Ishikawa (cell line): Measurements from ENCODE around the gene AGA.

Experiments used
- CEBPB ChIP-seq: IDR thresholded peaks from 2 replicates; pipeline ENCODE4 v1.6.1; 2012
- CREB1 ChIP-seq: IDR thresholded peaks from 2 replicates; pipeline ENCODE4 v1.6.1; 2012; ENCODE audit warnings: low read depth
- EGR1 ChIP-seq: IDR thresholded peaks from 2 replicates; pipeline ENCODE4 v1.6.1; 2012
- EP300 ChIP-seq: IDR thresholded peaks from 2 replicates; pipeline ENCODE4 v1.6.1; 2012; ENCODE audit warnings: borderline replicate concordance
- FOXM1 ChIP-seq: IDR thresholded peaks from 2 replicates; pipeline ENCODE4 v1.6.1; 2012; ENCODE audit warnings: low read depth, borderline replicate concordance
- NFIC ChIP-seq: IDR thresholded peaks from 2 replicates; pipeline ENCODE4 v1.6.1; 2012
- RAD21 ChIP-seq: IDR thresholded peaks from 2 replicates; pipeline ENCODE4 v1.6.1; 2012; ENCODE audit warnings: low read depth
- TAF1 ChIP-seq: IDR thresholded peaks from 2 replicates; pipeline ENCODE4 v1.6.1; 2012; ENCODE audit warnings: low read depth, mild to moderate bottlenecking
- TCF12 ChIP-seq: IDR thresholded peaks from 2 replicates; pipeline ENCODE4 v1.6.1; 2012; ENCODE audit warnings: low read depth
- TEAD4 ChIP-seq: IDR thresholded peaks from 2 replicates; pipeline ENCODE4 v1.6.1; 2012
- YY1 ChIP-seq: IDR thresholded peaks from 2 replicates; pipeline ENCODE4 v1.6.1; 2012; ENCODE audit warnings: low read depth
- ZBTB7A ChIP-seq: IDR thresholded peaks from 2 replicates; pipeline ENCODE4 v1.6.1; 2012; ENCODE audit warnings: low read depth
- TF ChIP-seq, protein P1 (sequence below): IDR thresholded peaks from 2 replicates; pipeline ENCODE4 v1.6.1; 2012; ENCODE audit warnings: low read depth, mild to moderate bottlenecking
- TF ChIP-seq, protein P2 (sequence below): IDR thresholded peaks from 2 replicates; pipeline ENCODE4 v1.6.1; 2012
- TF ChIP-seq, protein P3 (sequence below): IDR thresholded peaks from 2 replicates; pipeline ENCODE4 v1.6.1; 2012

AGA gene

DNA sequence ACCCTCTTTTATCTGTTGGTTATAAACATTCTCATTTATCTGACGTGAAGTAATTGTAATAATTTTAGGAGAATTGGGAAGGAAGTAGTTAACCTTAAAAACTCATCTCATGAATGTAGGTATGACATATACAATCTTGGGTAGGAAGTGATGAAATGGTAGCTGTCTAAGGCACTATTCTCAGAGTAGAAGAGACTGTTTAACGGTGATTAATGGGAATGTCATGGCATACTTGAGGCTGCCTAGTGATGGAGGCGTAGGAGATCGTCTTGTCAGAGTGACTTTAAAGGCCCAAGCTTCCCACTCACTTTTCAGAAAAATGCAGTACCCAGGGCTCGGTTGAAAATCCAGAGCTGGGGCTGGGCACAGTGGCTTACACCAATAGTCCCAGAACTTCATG lies 19.4 kb upstream of the AGA start:
- no peak for TF ChIP-seq ZBTB7A
- TF ChIP-seq, protein P1, sequence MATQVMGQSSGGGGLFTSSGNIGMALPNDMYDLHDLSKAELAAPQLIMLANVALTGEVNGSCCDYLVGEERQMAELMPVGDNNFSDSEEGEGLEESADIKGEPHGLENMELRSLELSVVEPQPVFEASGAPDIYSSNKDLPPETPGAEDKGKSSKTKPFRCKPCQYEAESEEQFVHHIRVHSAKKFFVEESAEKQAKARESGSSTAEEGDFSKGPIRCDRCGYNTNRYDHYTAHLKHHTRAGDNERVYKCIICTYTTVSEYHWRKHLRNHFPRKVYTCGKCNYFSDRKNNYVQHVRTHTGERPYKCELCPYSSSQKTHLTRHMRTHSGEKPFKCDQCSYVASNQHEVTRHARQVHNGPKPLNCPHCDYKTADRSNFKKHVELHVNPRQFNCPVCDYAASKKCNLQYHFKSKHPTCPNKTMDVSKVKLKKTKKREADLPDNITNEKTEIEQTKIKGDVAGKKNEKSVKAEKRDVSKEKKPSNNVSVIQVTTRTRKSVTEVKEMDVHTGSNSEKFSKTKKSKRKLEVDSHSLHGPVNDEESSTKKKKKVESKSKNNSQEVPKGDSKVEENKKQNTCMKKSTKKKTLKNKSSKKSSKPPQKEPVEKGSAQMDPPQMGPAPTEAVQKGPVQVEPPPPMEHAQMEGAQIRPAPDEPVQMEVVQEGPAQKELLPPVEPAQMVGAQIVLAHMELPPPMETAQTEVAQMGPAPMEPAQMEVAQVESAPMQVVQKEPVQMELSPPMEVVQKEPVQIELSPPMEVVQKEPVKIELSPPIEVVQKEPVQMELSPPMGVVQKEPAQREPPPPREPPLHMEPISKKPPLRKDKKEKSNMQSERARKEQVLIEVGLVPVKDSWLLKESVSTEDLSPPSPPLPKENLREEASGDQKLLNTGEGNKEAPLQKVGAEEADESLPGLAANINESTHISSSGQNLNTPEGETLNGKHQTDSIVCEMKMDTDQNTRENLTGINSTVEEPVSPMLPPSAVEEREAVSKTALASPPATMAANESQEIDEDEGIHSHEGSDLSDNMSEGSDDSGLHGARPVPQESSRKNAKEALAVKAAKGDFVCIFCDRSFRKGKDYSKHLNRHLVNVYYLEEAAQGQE = no peak
- TF ChIP-seq EP300 = no peak
- TF ChIP-seq FOXM1 = no peak
- TF ChIP-seq TEAD4 = no peak
- no peak for TF ChIP-seq CEBPB
- TF ChIP-seq EGR1 = no peak
- no peak for TF ChIP-seq TAF1
- no peak for TF ChIP-seq YY1
- no peak for TF ChIP-seq NFIC
- no peak for TF ChIP-seq RAD21

DNA sequence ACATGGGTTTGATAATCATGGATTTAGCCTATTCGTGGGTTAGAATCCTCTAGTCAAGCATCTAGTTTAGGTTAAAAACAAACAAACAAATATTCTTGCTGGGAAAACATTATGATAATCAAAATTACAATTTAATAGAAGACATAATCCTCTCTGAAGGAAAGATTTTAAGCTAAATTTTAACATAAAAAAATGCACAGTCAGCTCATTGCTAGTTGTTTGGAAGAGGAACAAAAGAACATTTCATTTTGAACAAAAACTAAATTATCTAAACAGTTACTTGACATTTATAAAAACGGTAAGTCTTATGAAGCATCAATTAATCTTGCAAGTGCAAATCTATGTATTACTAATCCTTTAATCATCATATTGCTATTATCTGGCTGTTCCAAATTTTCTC lies 18.2 kb upstream of the AGA start:
- no peak for TF ChIP-seq EP300
- TF ChIP-seq YY1 = no peak
- no peak for TF ChIP-seq TCF12
- TF ChIP-seq FOXM1 = no peak
- TF ChIP-seq NFIC = no peak
- no peak for TF ChIP-seq TAF1
- TF ChIP-seq CREB1 = no peak
- no peak for TF ChIP-seq CEBPB
- TF ChIP-seq, protein P2, sequence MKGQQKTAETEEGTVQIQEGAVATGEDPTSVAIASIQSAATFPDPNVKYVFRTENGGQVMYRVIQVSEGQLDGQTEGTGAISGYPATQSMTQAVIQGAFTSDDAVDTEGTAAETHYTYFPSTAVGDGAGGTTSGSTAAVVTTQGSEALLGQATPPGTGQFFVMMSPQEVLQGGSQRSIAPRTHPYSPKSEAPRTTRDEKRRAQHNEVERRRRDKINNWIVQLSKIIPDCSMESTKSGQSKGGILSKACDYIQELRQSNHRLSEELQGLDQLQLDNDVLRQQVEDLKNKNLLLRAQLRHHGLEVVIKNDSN = no peak
- TF ChIP-seq, protein P1 = no peak
- no peak for TF ChIP-seq RAD21
- TF ChIP-seq ZBTB7A = no peak
- no peak for TF ChIP-seq EGR1
- no peak for TF ChIP-seq TEAD4
- TF ChIP-seq, protein P3, sequence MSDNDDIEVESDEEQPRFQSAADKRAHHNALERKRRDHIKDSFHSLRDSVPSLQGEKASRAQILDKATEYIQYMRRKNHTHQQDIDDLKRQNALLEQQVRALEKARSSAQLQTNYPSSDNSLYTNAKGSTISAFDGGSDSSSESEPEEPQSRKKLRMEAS = no peak

DNA sequence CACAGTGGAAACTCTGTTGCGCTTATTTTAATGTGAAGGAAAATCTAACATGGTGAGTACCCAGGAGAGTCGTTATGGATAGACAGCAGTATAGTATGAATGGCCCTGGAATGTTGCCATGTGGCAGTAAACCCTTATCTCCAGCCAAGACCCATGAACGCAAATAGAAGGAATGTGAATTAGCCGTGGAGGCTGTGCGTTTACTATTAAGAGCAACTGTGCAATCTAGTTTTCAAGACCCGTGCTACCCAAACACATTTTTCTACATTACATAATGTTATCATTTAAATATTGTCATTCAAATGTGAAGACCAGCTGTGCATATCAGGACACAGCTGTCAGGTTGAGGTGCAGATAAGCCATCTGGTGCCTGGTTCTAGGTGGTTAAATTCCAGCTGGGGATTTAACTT lies 13.3 kb upstream of the AGA start:
- TF ChIP-seq RAD21 = no peak
- TF ChIP-seq FOXM1 = no peak
- TF ChIP-seq, protein P3 = no peak
- TF ChIP-seq CREB1 = no peak
- no peak for TF ChIP-seq EP300
- TF ChIP-seq EGR1 = no peak
- no peak for TF ChIP-seq CEBPB
- TF ChIP-seq TAF1 = no peak
- TF ChIP-seq, protein P2 = no peak
- no peak for TF ChIP-seq YY1
- TF ChIP-seq TEAD4 = no peak
- TF ChIP-seq NFIC = no peak
- no peak for TF ChIP-seq ZBTB7A
- TF ChIP-seq, protein P1 = no peak

DNA sequence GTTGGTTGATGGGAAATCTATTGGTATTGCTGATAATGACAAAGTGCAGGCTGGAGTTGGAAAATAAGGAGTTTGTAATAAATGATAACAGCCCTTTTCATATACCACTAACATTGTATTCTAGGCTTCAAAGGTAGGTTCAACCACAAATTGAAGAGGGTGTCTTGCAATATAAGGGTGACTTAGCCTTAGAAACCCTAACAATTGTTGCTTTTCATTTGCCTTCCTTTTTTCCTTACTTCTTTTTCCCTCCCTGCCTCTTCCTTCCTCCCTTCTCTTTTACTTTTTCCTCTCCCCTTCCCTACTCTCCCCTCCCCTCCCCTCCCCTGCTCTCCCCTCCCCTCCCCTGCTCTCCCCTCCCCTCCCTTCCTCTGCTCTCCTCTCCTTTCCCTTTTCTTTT lies 10.9 kb upstream of the AGA start:
- TF ChIP-seq, protein P2 = no peak
- TF ChIP-seq EP300 = no peak
- no peak for TF ChIP-seq ZBTB7A
- TF ChIP-seq EGR1 = no peak
- TF ChIP-seq FOXM1 = no peak
- no peak for TF ChIP-seq RAD21
- TF ChIP-seq CREB1 = no peak
- TF ChIP-seq TCF12 = no peak
- TF ChIP-seq, protein P1 = no peak
- TF ChIP-seq TAF1 = no peak
- no peak for TF ChIP-seq NFIC
- TF ChIP-seq, protein P3 = no peak
- no peak for TF ChIP-seq YY1
- TF ChIP-seq TEAD4 = no peak
- no peak for TF ChIP-seq CEBPB
